GM08714 (cell line): Measurements from ENCODE around the gene MAGEB3.

Experiments used
- H3K4me3 ChIP-seq: fragments of 200-500 bp; sonication (Bioruptor generic); 2 replicates; pipeline ENCODE4 v1.5.1; 2014; ENCODE audit warnings: mild to moderate bottlenecking, low read length, inconsistent platforms
- ZNF274 ChIP-seq: IDR thresholded peaks from 2 replicates; pipeline ENCODE4 v1.6.1; 2012; ENCODE audit warnings: mild to moderate bottlenecking, low read depth, low read length

The MAGEB3 gene

DNA sequence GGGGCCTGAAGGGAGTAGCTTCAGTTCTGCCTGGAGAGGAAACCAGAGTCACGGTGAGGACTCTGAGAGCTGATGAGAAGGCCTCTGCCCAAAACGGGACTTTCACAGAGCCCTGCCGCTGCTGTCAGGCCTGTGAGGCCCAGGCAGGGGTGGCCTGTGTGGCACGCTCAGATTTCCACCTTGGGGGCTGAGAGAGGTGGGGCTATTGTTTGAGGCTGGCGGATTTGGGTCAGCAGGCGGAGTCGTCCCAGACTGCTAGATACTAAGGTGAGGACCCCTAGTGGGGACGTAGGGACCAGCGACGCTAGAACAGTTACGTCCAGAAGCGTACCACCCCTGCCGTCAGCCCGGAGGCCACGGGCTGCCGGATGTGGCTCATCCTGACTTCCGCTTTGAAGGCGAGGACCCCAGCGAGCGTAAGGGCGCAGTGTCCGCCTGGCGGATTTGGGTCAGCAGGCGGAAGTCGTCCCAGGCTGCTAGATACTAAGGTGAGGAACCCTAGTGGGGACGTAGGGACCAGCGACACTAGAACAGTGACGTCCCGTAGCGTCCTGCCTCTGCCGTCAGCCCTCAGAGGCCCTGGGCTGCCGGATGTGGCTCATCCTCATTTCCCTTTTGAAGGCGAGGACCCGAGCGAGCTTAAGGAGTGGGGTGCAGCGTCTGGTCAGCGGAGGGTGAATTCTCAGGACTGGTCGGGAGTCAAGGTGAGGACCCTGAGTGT, 16.5 kb downstream of the MAGEB3 start, which contains the start of gene MAGEB1:
Gene MAGEB1 (plus strand): TSS at position 378 of the 721 bp plus-strand sequence. CDS start 3,348 bp downstream, outside the sequence.
- no peak within 1 kb of the TSS for H3K4me3 ChIP-seq
- TF ChIP-seq ZNF274: no peak

- no peak overlapping the region for H3K4me3 ChIP-seq
- TF ChIP-seq ZNF274: no peak
Measured at GRCh38 chrX:30248854-30249253, 18.4 kb downstream of the MAGEB3 start.

DNA sequence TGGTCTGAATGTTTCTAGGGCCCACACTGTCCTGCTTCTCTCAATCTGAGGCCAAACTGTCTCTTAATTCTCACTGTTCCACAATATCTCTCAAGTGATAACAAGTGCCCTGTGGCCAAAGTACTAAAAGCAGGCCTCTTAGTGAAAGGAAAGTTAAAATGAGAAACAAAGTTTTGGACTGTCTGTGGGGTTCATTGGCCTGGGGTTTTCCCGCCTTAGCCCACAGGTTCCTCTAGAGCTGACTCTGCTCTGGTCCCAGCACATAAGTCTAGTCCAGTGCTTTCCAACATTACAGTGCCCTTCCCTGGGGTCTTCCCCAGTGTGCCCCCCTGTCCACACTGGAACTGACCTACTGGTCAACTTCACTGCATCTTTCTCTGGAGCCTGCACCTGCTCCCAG, 22.8 kb downstream of the MAGEB3 start:
- TF ChIP-seq ZNF274: no peak
- H3K4me3 ChIP-seq: no peak overlapping the region

DNA sequence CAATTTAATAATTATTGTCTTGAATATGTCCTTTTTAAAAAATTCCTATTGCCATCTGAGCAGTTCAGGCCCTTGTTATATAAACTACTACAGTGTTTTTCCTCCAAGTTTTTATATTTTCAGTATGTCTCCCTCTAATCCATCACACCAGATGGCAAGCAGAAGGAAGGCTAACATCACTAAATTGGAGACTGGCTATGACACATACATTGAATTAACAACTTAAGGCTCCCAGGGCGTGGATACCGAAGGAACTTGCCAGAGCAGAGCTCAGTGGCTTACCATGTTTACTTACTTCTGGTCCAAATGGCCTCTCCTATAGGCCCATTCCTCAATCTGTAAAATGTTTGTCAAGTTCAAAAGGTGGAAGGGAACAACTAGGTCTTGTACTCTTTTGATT, 29.5 kb downstream of the MAGEB3 start:
- TF ChIP-seq ZNF274: no peak
- H3K4me3 ChIP-seq: no peak overlapping the region

DNA sequence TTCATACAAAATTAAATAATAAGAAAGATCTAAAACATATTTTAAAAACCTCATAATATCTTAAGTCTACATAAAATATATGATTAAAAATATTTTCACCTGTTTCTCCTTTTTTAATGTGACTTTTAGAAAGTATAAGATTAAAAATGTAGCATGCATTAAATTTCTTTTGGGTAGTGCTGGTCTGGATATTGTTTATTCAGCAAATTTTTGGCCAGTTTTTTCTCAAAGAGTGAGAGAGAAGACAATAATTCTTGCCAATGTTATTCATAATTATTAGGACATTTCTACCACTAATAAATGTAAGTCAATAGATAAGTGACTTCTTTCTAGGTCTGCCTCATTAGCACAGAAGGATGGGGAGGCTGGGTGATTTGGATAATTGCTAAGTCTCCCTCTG, 30.6 kb downstream of the MAGEB3 start:
- H3K4me3 ChIP-seq: no peak overlapping the region
- no peak for TF ChIP-seq ZNF274

DNA sequence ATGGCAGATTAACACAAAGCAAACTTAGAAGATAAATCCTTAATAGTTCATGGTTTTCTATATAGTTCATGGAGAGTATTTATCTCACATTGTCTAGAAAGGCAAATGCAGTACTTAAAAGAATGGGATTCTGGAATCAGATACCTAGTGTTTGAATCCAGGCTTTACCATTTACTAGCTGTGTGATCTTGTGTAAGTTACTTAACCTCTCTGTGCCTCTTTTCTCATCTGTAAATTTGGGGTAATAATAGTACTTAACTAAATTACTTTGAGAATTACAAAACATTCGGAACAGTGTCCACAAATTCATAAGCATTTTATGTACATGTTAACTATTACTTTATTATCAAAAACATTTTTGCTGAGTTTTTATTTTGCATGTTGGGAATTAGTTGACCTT, 32.3 kb downstream of the MAGEB3 start:
- no peak overlapping the region for H3K4me3 ChIP-seq
- TF ChIP-seq ZNF274: no peak

DNA sequence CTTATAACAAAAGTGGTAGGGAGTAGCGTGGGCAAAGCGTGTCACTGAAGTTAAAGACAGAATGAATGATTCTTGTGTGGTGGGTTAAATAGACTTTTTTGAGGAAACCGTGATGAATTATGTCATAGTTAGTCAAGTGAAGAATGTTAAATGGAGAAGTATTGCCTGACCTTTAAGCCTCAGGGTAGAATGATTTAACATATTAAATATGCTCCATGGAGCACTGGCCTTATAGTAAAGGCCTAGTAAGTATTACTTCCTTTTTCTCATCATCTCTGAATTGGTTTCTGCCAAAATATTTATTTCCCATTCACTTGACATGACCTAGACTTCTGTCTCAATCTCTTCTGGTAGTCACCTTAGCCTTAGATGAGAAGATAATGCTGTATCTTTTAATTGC, 40.2 kb downstream of the MAGEB3 start:
- H3K4me3 ChIP-seq: no peak overlapping the region
- TF ChIP-seq ZNF274: no peak

DNA sequence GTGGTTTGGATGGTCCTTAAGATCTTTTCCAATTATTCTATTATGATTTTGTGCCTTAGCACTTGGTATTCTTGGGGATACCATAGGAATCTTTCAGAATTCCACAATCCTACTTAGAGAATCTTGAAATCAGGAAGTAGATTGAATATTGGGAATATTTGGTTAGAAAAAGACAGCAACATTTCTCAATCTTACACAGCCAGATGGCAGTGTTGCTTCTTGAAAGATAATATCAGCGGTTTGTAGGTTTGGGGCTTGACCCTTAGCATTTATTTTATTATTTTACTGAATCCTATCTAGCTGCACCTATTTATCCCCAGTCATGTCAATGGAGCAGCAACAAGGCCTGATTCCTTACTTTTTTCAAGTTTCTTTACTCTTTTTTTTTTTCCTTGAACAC, 45.0 kb downstream of the MAGEB3 start:
- no peak overlapping the region for H3K4me3 ChIP-seq
- TF ChIP-seq ZNF274: no peak

- no peak overlapping the region for H3K4me3 ChIP-seq
- TF ChIP-seq ZNF274: no peak
Measured at GRCh38 chrX:30278365-30278764, 47.9 kb downstream of the MAGEB3 start.

- TF ChIP-seq ZNF274: no peak
- H3K4me3 ChIP-seq: no peak overlapping the region
Measured at GRCh38 chrX:30280428-30280827, 50.0 kb downstream of the MAGEB3 start.

DNA sequence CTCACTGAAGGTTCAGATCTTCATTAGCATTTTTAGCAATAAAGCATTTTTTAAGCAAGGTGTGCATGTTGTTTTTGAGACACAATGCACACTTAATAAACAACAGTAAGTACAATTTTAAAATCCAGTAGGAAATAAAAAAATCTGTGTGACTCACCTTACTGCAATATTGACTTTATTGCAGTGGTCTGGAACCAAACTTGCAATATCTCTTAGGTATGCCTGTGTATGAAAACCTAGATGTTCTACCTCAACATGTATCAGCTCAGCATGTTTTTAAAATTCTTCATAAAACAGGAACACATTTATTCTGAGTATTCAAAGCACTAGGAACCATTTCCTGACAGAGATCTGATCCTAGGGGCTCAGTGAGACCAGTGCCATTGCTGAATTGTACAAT, 52.1 kb downstream of the MAGEB3 start:
- no peak overlapping the region for H3K4me3 ChIP-seq
- no peak for TF ChIP-seq ZNF274

DNA sequence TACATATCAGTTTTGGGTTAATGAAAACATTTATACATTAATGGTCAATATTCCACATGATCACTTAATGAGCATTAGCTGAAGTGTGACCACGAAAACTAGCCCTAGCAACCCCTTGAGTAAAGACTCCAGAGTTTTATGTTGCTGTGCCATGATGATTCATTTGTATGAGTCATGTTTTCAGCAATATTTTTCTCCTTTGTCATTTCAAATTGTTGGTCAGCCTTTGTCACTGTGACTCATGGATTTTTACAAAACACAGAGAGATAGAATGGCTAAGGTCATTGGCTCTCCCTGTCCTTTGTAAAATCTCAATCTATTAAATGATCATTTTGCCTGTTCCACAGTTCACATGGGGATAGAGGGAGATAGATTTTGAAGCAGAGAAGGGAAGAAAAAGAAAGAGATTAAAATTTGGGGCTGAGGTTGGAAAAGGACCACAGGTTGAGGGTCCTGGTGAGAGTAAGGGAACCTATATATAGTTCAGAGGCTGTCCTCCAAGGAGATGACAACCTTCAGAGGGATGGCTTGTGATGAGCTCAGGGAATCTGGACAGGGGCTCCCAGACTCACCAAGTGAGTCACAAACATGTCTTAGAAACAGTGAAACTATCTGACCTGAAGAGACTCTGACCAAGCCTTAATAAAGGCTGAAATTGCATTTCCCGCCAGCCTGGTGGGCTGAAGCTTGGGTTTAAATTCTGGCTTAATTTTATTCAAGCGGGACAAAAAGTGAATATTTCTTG, 53.2 kb downstream of the MAGEB3 start:
- no peak overlapping the region for H3K4me3 ChIP-seq
- TF ChIP-seq ZNF274: no peak
